ENCODE results near the gene IL1R1.

DNA sequence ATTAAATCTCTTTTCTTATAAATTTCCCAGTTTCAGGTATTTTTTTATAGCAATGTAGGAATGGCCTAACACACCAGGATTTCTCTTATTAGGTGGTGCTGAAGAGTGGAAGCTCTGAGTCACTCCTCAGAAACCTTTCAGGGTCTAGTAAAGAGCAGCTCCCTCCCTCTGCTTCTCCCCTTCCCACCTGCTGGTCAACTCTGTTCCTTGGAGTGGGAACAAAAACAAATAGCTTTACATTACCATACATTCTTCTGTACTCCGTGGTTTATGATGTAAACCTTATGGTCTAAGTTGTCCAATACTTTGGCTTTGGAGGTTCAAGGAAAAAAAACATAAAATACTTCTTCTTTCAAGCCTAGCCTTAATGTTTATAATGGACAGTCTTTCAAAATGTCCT is 2.7 kb upstream of the IL1R1 start:
- TF ChIP-seq EZH2 (IDR thresholded peaks at IDR 0.05) (no peak), CTCF (IDR thresholded peaks at IDR 0.05) (no peak), EZH2phosphoT487 (IDR thresholded peaks at IDR 0.05) (no peak)
